Adrenal gland (tissue), 5 donors: Measurements from ENCODE around the gene PLD3.

ENCODE experiments used
- CTCF ChIP-seq, 6 experiments: fragments of 450-650 bp in 4 of 6; fragments of 200-600 bp in 2 of 6; sonication (generic) in 1 of 6; IDR thresholded peaks; 1 replicate in 5 of 6; 2 replicates in 1 of 6; pipeline versions ENCODE4 v1.5.1 to v1.8.0; 2016 to 2021; ENCODE audit warnings: antibody characterized with exemption in 6 of 6, mild to moderate bottlenecking in 2 of 6, moderate library complexity in 1 of 6
- POLR2A ChIP-seq, 2 donors: fragments of 450-650 bp; IDR thresholded peaks; one replicate each; pipeline ENCODE4 v1.6.1; 2017; ENCODE audit warnings: antibody characterized with exemption in 2 of 2, mild to moderate bottlenecking in 2 of 2, moderate library complexity in 1 of 2
- donor health status: DM: no; HTN: no; CAD: no.

DNA sequence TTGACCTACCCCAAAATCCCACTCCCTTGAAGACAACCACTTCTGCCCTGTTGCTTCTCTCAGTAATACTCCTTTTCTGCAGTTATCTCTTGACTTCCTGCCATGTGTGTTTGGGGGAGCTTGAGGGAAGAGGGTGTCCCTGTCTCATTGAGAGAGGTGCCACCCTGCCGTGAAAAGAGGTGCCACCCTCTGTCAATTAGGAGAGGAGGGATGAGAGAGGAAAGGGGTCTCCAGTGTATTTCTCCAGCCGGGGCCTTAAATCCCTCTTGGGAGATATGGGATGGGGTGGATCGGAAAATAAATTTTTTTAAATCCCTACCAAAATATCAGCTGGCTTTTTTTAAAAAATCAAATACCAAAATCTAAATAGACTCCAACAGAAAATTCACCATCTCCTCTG, 16.5 kb downstream of the PLD3 start:
- TF ChIP-seq CTCF (IDR thresholded peaks at IDR 0.05) (no peak), POLR2A (IDR thresholded peaks at IDR 0.05) (no peak)
